Measurements from ENCODE around the gene OR5L1. TPM values are rescaled to one million over a fixed set of nuclear protein-coding genes. Genes with fewer than 3 reads are reported as not detected.

The OR5L1 gene
- polyA plus RNA-seq, 3 donors from 2014 or later, result not detected

Other genes starting within 250 kb of the OR5L1 start
- not detected for gene OR4C16, start 239.2 kb upstream of the OR5L1 start, polyA plus RNA-seq
- not detected for gene OR4C11, start 203.7 kb upstream of the OR5L1 start, polyA plus RNA-seq
- gene OR4P4, start 176.3 kb upstream of the OR5L1 start, polyA plus RNA-seq, result not detected
- gene OR4S2, start 163.0 kb upstream of the OR5L1 start, polyA plus RNA-seq, result not detected
- gene OR4C6, start 149.2 kb upstream of the OR5L1 start, polyA plus RNA-seq, result not detected
- not detected for gene OR5D13, start 37.9 kb upstream of the OR5L1 start, polyA plus RNA-seq
- not detected for gene OR5D14, start 15.8 kb upstream of the OR5L1 start, polyA plus RNA-seq
- gene OR5D18, start 8.3 kb downstream of the OR5L1 start, polyA plus RNA-seq, result not detected
- not detected for gene OR5L2, start 15.9 kb downstream of the OR5L1 start, polyA plus RNA-seq
- not detected for gene OR5D16, start 27.4 kb downstream of the OR5L1 start, polyA plus RNA-seq
- gene TRIM51, start 71.9 kb downstream of the OR5L1 start, polyA plus RNA-seq, result not detected
- not detected for gene OR5W2, start 103.2 kb downstream of the OR5L1 start, polyA plus RNA-seq
- not detected for gene OR5I1, start 125.0 kb downstream of the OR5L1 start, polyA plus RNA-seq
- gene OR10AG1, start 158.6 kb downstream of the OR5L1 start, polyA plus RNA-seq, result not detected
- gene OR5F1, start 183.3 kb downstream of the OR5L1 start, polyA plus RNA-seq, result not detected
- gene OR5AS1, start 216.3 kb downstream of the OR5L1 start, polyA plus RNA-seq, result not detected